PC-9 (cell line): Measurements from ENCODE around the gene SNTG2. TPM values are rescaled to one million over a fixed set of nuclear protein-coding genes. Genes with fewer than 3 reads are reported as not detected.

Experiments used
- BruUV-seq: library from RNA; stranded (reverse); fragments of 400-500 nt; replicated peaks from 2 replicates; lab custom pipeline; 2021; lab: Mats Ljungman, UMichigan
- CTCF ChIA-PET: fragments of 300-600 bp; sonication (Branson Sonifier 250); formaldehyde crosslinking; loops from one replicate; lab custom pipeline; 2022; ENCODE audit warnings: antibody characterized with exemption; lab: Charles Lee
- POLR2A ChIA-PET: fragments of 300-600 bp; sonication (Branson Sonifier 250); formaldehyde crosslinking; loops from one replicate; lab custom pipeline; 2022; ENCODE audit warnings: antibody characterized with exemption; ENCODE audit not compliant: unreplicated experiment; lab: Charles Lee
- DNase-seq, 2 experiments: peaks; one replicate each; pipeline versions ENCODE4 v3.0.0 to v3.0.0-alpha.2; 2015 to 2022; ENCODE audit warnings: mixed read lengths in 1 of 2
- H2AFZ ChIP-seq: fragments of 200-600 bp; sonication (generic); 2 replicates; pipeline ENCODE4 v1.8.1; 2017; ENCODE audit warnings: antibody characterized with exemption
- H3F3A ChIP-seq: fragments of 200-600 bp; sonication (generic); 2 replicates; pipeline ENCODE4 v1.8.1; 2017; ENCODE audit warnings: antibody characterized with exemption, mild to moderate bottlenecking, low read depth; ENCODE audit not compliant: insufficient read depth
- H3K27ac ChIP-seq: fragments of 200-600 bp; sonication (generic); 2 replicates; pipeline ENCODE4 v1.6.1; 2016; ENCODE audit warnings: mixed run types
- H3K27me3 ChIP-seq: fragments of 200-600 bp; sonication (generic); 2 replicates; pipeline ENCODE4 v1.6.1; 2016; ENCODE audit warnings: low read depth, mixed run types; ENCODE audit not compliant: insufficient read depth
- H3K36me3 ChIP-seq: fragments of 200-600 bp; sonication (generic); 2 replicates; pipeline ENCODE4 v1.6.1; 2016; ENCODE audit warnings: low read depth, mixed run types
- H3K4me1 ChIP-seq: fragments of 200-600 bp; sonication (generic); replicated peaks from 2 replicates; pipeline ENCODE4 v1.6.1; 2016; ENCODE audit warnings: mixed run types; ENCODE audit not compliant: insufficient read depth
- H3K4me2 ChIP-seq: fragments of 200-600 bp; sonication (generic); 2 replicates; pipeline ENCODE4 v1.6.1; 2017; ENCODE audit warnings: mixed run types
- H3K4me3 ChIP-seq: fragments of 200-600 bp; sonication (generic); 2 replicates; pipeline ENCODE4 v1.6.1; 2016; ENCODE audit warnings: mixed run types
- H3K79me2 ChIP-seq: fragments of 200-600 bp; sonication (generic); 2 replicates; pipeline ENCODE4 v1.6.1; 2017; ENCODE audit warnings: low read depth, mixed run types
- H3K9me2 ChIP-seq: fragments of 200-600 bp; sonication (generic); 2 replicates; pipeline ENCODE4 v1.8.1; 2017; ENCODE audit warnings: mild to moderate bottlenecking; ENCODE audit not compliant: insufficient read depth
- H3K9me3 ChIP-seq: fragments of 200-600 bp; sonication (generic); 2 replicates; pipeline ENCODE4 v1.8.1; 2016; ENCODE audit warnings: low read depth; ENCODE audit not compliant: insufficient read depth
- H4K20me1 ChIP-seq: fragments of 200-600 bp; sonication (generic); 2 replicates; pipeline ENCODE4 v1.8.1; 2017; ENCODE audit not compliant: insufficient read depth
- EZH2 ChIP-seq: fragments of 200-600 bp; sonication (generic); IDR thresholded peaks from 2 replicates; pipeline ENCODE4 v1.8.0; 2017; ENCODE audit warnings: antibody characterized with exemption, low read depth
- intact Hi-C: fragments of 100-400 bp; cut with micrococcal nuclease; formaldehyde crosslinking; loops from one replicate; pipeline ENCODE4 v1.10.0; 2022; ENCODE audit not compliant: unreplicated experiment
- total RNA-seq: library from RNA; stranded (reverse); gene quantifications from 2 replicates; pipeline ENCODE4 v1.2.3, GENCODE V29; 2021
- TF ChIP-seq, protein P1 (sequence below): fragments of 200-600 bp; sonication (generic); conservative IDR thresholded peaks from 2 replicates; pipeline ENCODE4 v1.6.1; 2017; ENCODE audit warnings: mixed run types, antibody characterized with exemption, mild to moderate bottlenecking, moderate library complexity

SNTG2 gene
- total RNA-seq, 1 experiment from 2014 or later, result not detected

DNA sequence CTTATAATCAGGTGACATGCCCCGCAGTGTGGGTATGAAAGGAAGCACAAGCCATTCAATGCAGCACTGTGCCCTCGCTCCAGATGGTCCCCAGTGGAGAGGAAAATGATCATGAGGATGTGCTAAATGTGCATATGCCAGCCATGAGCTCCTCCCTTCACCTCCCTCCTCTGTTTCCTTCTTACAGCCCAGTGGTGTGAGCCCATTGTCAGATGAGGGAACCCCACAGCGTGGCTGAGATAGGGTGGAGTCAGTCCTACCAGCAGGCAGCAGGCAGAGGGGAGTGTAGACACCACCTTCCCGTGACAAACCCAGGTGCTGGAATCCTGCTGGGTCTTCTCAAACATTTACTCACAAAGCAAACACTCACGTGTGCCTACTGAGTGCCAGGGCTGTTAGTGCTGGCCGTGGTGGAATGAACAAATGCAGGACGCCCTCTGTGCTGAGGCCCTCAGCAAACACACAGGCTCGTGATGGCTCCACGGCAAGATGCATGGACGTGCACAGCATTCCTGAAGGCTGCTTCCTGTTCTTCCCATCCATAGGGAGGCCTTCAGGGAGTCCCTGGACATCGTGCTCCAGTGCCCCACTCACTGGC, 280.9 kb downstream of the SNTG2 start:
- TF ChIP-seq, protein P1, sequence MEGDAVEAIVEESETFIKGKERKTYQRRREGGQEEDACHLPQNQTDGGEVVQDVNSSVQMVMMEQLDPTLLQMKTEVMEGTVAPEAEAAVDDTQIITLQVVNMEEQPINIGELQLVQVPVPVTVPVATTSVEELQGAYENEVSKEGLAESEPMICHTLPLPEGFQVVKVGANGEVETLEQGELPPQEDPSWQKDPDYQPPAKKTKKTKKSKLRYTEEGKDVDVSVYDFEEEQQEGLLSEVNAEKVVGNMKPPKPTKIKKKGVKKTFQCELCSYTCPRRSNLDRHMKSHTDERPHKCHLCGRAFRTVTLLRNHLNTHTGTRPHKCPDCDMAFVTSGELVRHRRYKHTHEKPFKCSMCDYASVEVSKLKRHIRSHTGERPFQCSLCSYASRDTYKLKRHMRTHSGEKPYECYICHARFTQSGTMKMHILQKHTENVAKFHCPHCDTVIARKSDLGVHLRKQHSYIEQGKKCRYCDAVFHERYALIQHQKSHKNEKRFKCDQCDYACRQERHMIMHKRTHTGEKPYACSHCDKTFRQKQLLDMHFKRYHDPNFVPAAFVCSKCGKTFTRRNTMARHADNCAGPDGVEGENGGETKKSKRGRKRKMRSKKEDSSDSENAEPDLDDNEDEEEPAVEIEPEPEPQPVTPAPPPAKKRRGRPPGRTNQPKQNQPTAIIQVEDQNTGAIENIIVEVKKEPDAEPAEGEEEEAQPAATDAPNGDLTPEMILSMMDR, result no peak
- TF ChIP-seq EZH2, result no peak
- Histone ChIP-seq H3K9me2 (no peaks in the 10 kb centered on the region), H3K79me2 (no peaks in the 10 kb centered on the region), H3K9me3 (no peaks in the 10 kb centered on the region), H3K27ac (no peak overlapping the region), H4K20me1 (no peaks in the 10 kb centered on the region), H3K4me3 (no peak overlapping the region), H2AFZ (no peak overlapping the region), H3K4me2 (no peak overlapping the region), H3K27me3 (peaks cover 94% of the 10 kb centered on the region), H3K4me1 (no peaks in the 10 kb centered on the region), H3K36me3 (no peaks in the 10 kb centered on the region), H3F3A (no peaks in the 10 kb centered on the region)
- BruUV-seq, result no TSS peak
- POLR2A ChIA-PET, result no interaction called here
- no peak for DNase-seq
- intact Hi-C loops, result no loop called here
- CTCF ChIA-PET, result no interaction called here

DNA sequence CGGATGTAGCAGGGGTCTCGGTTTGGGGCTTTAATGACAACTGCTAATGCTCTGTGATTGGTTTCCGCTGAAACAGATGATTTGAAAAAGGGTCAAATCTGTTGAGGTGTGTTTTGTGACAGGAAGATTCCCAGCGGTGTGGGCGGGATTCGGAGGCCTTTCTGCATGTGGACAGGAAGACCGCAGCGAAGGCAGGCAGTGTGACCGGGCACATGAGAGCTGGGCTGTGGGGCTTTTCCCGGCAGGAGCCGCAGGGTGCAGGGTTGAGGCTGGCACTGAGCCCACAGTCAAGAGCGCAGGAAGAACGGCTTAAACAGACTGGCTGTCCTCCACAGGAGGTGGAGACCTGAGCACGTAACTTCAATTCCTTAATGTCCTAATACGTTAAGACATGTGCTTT, 282.6 kb downstream of the SNTG2 start:
- Histone ChIP-seq H3K27ac (no peak overlapping the region), H3F3A (no peaks in the 10 kb centered on the region), H3K27me3 (peaks cover 94% of the 10 kb centered on the region), H2AFZ (no peak overlapping the region), H3K79me2 (no peaks in the 10 kb centered on the region), H3K4me1 (no peaks in the 10 kb centered on the region), H3K4me3 (no peak overlapping the region), H3K9me3 (no peaks in the 10 kb centered on the region), H3K4me2 (no peak overlapping the region), H3K9me2 (no peaks in the 10 kb centered on the region), H4K20me1 (0 out of 2 replicates have a peak, but pooled peaks cover 6% of the 10 kb centered on the region), H3K36me3 (no peaks in the 10 kb centered on the region)
- TF ChIP-seq EZH2, result no peak
- no TSS peak for BruUV-seq
- ChIA-PET CTCF (no interaction called here), POLR2A (no interaction called here)
- intact Hi-C loops, result no loop called here
- DNase-seq, result no peak

DNA sequence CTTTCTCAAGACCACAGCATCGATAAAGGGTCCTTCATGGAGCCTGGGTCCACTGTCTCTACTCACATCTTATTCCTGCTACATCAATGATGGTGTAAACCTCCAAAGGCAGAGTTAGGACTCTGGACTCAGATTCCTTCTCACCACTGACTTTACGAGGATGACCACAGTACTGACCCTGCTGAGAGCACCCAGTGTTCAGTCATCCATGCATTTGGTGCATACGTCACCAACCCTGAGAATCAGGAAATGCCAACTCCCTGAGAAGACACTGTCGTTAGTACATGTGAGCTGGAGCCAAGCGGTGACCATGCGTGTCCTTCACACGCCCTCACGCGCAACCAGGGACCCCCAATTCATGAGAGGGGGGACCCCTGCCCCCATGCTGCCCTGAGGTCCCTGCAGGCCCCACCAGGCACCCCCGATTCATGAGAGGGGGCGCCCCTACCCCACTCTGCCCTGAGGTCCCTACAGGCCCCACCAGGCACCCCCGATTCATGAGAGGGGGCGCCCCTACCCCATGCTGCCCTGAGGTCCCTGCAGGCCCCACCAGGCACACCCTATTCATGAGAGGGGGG, 284.2 kb downstream of the SNTG2 start:
- H3K4me2 ChIP-seq, result no peak overlapping the region
- H3K4me3 ChIP-seq, result no peak overlapping the region
- BruUV-seq, result no TSS peak
- no peaks in the 10 kb centered on the region for H3K36me3 ChIP-seq
- H3K4me1 ChIP-seq, result no peaks in the 10 kb centered on the region
- H4K20me1 ChIP-seq, result 0 out of 2 replicates have a peak, but pooled peaks cover 6% of the 10 kb centered on the region
- H3F3A ChIP-seq, result no peaks in the 10 kb centered on the region
- TF ChIP-seq, protein P1, result no peak
- no peak for TF ChIP-seq EZH2
- no peak overlapping the region for H2AFZ ChIP-seq
- intact Hi-C loops, result no loop called here
- POLR2A ChIA-PET, result no interaction called here
- CTCF ChIA-PET, result no interaction called here
- DNase-seq, result no peak
- H3K27ac ChIP-seq, result no peak overlapping the region
- no peaks in the 10 kb centered on the region for H3K9me3 ChIP-seq
- peaks cover 94% of the 10 kb centered on the region for H3K27me3 ChIP-seq
- H3K79me2 ChIP-seq, result no peaks in the 10 kb centered on the region
- H3K9me2 ChIP-seq, result no peaks in the 10 kb centered on the region
